ENCODE results near the gene GALR2.

DNA sequence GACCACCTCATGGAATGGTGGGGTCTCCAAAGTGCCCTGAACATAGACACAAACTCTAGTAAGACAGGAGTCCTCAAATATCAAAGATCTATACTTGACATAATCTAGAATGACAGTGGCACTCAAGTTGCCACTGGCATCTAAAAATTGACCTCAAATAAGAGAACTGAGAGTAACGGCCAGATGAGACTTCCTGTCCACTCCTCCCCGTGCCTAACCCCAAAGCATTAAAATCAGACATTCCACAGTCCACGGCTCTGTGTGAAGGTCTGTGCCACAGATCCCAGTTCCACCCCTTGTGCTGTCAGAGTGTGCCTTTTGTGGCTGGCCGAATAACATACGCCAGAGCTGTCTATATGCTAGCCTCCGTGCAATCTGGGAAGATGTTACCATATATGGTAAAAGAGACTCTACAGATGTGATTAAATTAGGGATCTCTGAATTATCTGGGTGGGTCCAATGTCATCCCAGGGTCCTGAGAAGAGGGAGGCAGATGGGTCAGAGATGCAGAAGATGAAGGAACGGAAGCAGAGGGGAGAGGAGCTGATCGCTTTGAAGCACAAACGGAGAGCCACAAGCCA is 26.5 kb upstream of the GALR2 start:
- no peak for TF ChIP-seq SUZ12 (IDR thresholded peaks at IDR 0.05)
- TF ChIP-seq TARDBP (IDR thresholded peaks at IDR 0.05): no peak
- TF ChIP-seq LEF1 (IDR thresholded peaks at IDR 0.05; ENCODE audit: borderline replicate concordance): no peak
- TF ChIP-seq SP1 (IDR thresholded peaks at IDR 0.05): no peak

Measured in HEK293T (cell line).